Measurements from ENCODE around the gene GALNT18. TPM values are rescaled to one million over a fixed set of nuclear protein-coding genes. Genes with fewer than 3 reads are reported as not detected.

The GALNT18 gene
- total and polyA plus RNA-seq, 2 of the 4 experiments (the other 2 are of a cell fraction): 9.5 to 11.3 TPM

- POLR2A ChIA-PET (ENCODE audit: unreplicated experiment): no interaction called here
- CTCF ChIA-PET: no interaction called here
- intact Hi-C loops (cut with micrococcal nuclease): loop anchor here (10.0 kb wide), 1 partner anchor 516 kb away; no protein-coding TSS in a partner anchor
These were observed 353.1 kb downstream of the GALNT18 start for GRCh38 chr11:11268706-11269105.

More at GRCh38 chr11:11268706-11269105, 353.1 kb downstream of the GALNT18 start:
- H4K91ac ChIP-seq (ENCODE audit: insufficient read depth, low read depth, low read length): no peak overlapping the region
- DNase-seq (no peak), ATAC-seq (ENCODE audit: low read depth) (no peak)
- no peak overlapping the region for H3K18ac ChIP-seq (ENCODE audit: low read depth, low read length)
- dilution Hi-C loops (cut with HindIII; ENCODE audit: low sequenced_read_pairs, unreplicated experiment) (no loop called here), in situ Hi-C loops (cut with MboI; ENCODE audit: low sequenced_read_pairs) (no loop called here)
- WGBS, 2 experiments (ENCODE audit: extremely low coverage in 2 of 2, insufficient read length in 1 of 2): 86% methylated on average over 1 of the region's 5 CpGs; no CpG with 5 or more reads in 1 of the 2 experiments
- no peak overlapping the region for H3K56ac ChIP-seq (ENCODE audit: extremely low read depth, insufficient read depth, low read length)
- H2BK15ac ChIP-seq (ENCODE audit: low read depth, low read length): no peak overlapping the region
- H3K4me3 ChIP-seq (ENCODE audit: insufficient read depth, low read depth, low read length): no peak overlapping the region
- no peak for TF ChIP-seq CHD1 (IDR thresholded peaks at IDR 0.05; ENCODE audit: low read depth, low read length)
- TF ChIP-seq, protein P1, sequence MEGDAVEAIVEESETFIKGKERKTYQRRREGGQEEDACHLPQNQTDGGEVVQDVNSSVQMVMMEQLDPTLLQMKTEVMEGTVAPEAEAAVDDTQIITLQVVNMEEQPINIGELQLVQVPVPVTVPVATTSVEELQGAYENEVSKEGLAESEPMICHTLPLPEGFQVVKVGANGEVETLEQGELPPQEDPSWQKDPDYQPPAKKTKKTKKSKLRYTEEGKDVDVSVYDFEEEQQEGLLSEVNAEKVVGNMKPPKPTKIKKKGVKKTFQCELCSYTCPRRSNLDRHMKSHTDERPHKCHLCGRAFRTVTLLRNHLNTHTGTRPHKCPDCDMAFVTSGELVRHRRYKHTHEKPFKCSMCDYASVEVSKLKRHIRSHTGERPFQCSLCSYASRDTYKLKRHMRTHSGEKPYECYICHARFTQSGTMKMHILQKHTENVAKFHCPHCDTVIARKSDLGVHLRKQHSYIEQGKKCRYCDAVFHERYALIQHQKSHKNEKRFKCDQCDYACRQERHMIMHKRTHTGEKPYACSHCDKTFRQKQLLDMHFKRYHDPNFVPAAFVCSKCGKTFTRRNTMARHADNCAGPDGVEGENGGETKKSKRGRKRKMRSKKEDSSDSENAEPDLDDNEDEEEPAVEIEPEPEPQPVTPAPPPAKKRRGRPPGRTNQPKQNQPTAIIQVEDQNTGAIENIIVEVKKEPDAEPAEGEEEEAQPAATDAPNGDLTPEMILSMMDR (conservative IDR thresholded peaks at IDR 0.05; ENCODE audit: low read depth, low read length): no peak
- TF ChIP-seq CEBPB (IDR thresholded peaks at IDR 0.05; ENCODE audit: low read depth, low read length): no peak
- TF ChIP-seq, protein P2, sequence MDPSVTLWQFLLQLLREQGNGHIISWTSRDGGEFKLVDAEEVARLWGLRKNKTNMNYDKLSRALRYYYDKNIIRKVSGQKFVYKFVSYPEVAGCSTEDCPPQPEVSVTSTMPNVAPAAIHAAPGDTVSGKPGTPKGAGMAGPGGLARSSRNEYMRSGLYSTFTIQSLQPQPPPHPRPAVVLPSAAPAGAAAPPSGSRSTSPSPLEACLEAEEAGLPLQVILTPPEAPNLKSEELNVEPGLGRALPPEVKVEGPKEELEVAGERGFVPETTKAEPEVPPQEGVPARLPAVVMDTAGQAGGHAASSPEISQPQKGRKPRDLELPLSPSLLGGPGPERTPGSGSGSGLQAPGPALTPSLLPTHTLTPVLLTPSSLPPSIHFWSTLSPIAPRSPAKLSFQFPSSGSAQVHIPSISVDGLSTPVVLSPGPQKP (IDR thresholded peaks at IDR 0.05; ENCODE audit: borderline replicate concordance, low read depth, low read length): no peak
- no peak for TF ChIP-seq RFX5 (IDR thresholded peaks at IDR 0.05; ENCODE audit: low read depth, low read length)
- TF ChIP-seq, protein P3, sequence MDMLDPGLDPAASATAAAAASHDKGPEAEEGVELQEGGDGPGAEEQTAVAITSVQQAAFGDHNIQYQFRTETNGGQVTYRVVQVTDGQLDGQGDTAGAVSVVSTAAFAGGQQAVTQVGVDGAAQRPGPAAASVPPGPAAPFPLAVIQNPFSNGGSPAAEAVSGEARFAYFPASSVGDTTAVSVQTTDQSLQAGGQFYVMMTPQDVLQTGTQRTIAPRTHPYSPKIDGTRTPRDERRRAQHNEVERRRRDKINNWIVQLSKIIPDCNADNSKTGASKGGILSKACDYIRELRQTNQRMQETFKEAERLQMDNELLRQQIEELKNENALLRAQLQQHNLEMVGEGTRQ (IDR thresholded peaks at IDR 0.05; ENCODE audit: low read depth, low read length): no peak
- no peak for TF ChIP-seq MAFK (IDR thresholded peaks at IDR 0.05; ENCODE audit: low read depth, low read length)
- no peak for TF ChIP-seq SMC3 (IDR thresholded peaks at IDR 0.05; ENCODE audit: low read depth, low read length)
- TF ChIP-seq NFE2L2 (IDR thresholded peaks at IDR 0.05; ENCODE audit: low read depth, low read length): no peak
- no peak for TF ChIP-seq RAD21 (IDR thresholded peaks at IDR 0.05; ENCODE audit: low read length)
- no peak for TF ChIP-seq MAZ (IDR thresholded peaks at IDR 0.05; ENCODE audit: borderline replicate concordance, low read depth, low read length)
- TF ChIP-seq POLR2A (IDR thresholded peaks at IDR 0.05; ENCODE audit: low read depth, low read length): no peak
- no peak overlapping the region for H3K4ac ChIP-seq (ENCODE audit: low read depth, low read length)
- no peaks in the 10 kb centered on the region for H4K20me1 ChIP-seq (ENCODE audit: insufficient read depth, low read length)
- H3K4me2 ChIP-seq (ENCODE audit: low read depth, low read length): no peak overlapping the region
- H3K23ac ChIP-seq (ENCODE audit: low read depth, low read length): no peak overlapping the region
- no TSS peak for BruUV-seq (replicated peaks)
- H4K5ac ChIP-seq (ENCODE audit: low read depth, low read length): no peak overlapping the region
- H2AK9ac ChIP-seq (replicated peaks; ENCODE audit: low read depth, low read length, poor library complexity): peak overlapping the region; percentile 40
- H3K9me1 ChIP-seq (ENCODE audit: insufficient read depth, low read length): no peaks in the 10 kb centered on the region
- H3K36me3 ChIP-seq (ENCODE audit: control insufficient read depth, insufficient read depth, low read length): no peaks in the 10 kb centered on the region
- H3K14ac ChIP-seq (replicated peaks; ENCODE audit: low read depth, low read length): no peak overlapping the region
- H2BK20ac ChIP-seq (ENCODE audit: low read depth, low read length): no peak overlapping the region
- no peak overlapping the region for H3K27ac ChIP-seq (ENCODE audit: insufficient read depth, low read length)
- H2AFZ ChIP-seq (replicated peaks; ENCODE audit: low read length, poor library complexity): no peak overlapping the region
- no peak overlapping the region for H4K8ac ChIP-seq (ENCODE audit: low read depth in 2 of 2, low read length in 2 of 2)
- no peak overlapping the region for H3K9ac ChIP-seq (ENCODE audit: low read depth, low read length)
- H2BK120ac ChIP-seq (ENCODE audit: low read depth, low read length): no peak overlapping the region
- H2BK5ac ChIP-seq (ENCODE audit: low read depth, low read length, poor library complexity, severe bottlenecking): no peak overlapping the region
- H3K4me1 ChIP-seq (ENCODE audit: control insufficient read depth, insufficient read depth, low read length): 0 out of 2 replicates have a peak, but pooled peaks cover 1% of the 10 kb centered on the region
- H3K9me3 ChIP-seq (ENCODE audit: control insufficient read depth, insufficient read depth, low read length): no peaks in the 10 kb centered on the region
- no peak overlapping the region for H2AK5ac ChIP-seq (ENCODE audit: low read depth, low read length)
- no peaks in the 10 kb centered on the region for H3K79me1 ChIP-seq (ENCODE audit: low read depth in 1 of 2, low read length in 2 of 2)
- H3K27me3 ChIP-seq (ENCODE audit: control insufficient read depth, insufficient read depth, low read length): peaks cover 6% of the 10 kb centered on the region

Data from IMR-90 (cell line).